NCI-H748 (cell line): Measurements from ENCODE around the gene IDI2.
A peak's percentile ranks its signal among the peaks of the same experiment; 100 is the strongest.
"Not testable (repeated sequence)": the region's sequence is repeated elsewhere in the genome, so short reads cannot be mapped to it uniquely, and the experiment has no call there.

Source experiments
- DNase-seq: peaks from one replicate; lab custom pipeline; 2025; ENCODE audit not compliant: unreplicated experiment; lab: John Stamatoyannopoulos, UW

IDI2 gene

DNA sequence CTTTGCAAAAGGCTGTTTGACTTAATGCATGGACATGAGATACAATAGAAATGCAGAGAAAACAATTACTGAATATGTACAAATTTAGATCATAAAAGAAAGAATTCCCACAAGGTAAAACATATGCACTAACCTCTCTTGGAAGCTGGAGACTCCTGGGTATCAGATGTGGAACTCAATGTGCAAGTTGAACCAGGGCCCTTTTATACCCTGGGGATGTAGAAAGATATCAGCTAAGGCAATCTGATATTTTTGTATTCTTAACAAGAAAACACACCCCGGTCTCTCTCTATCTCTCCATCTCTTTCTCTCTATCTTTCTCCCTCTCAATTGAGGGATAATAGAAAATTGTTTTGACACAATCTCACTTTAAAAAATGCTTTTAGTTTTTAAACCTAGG, at the start of gene IDI2:
TSS of gene IDI2 (minus strand) at position 177 of the 400 bp plus-strand sequence. CDS start 1,136 bp downstream, outside the sequence.
- DNase-seq = no peak

DNA sequence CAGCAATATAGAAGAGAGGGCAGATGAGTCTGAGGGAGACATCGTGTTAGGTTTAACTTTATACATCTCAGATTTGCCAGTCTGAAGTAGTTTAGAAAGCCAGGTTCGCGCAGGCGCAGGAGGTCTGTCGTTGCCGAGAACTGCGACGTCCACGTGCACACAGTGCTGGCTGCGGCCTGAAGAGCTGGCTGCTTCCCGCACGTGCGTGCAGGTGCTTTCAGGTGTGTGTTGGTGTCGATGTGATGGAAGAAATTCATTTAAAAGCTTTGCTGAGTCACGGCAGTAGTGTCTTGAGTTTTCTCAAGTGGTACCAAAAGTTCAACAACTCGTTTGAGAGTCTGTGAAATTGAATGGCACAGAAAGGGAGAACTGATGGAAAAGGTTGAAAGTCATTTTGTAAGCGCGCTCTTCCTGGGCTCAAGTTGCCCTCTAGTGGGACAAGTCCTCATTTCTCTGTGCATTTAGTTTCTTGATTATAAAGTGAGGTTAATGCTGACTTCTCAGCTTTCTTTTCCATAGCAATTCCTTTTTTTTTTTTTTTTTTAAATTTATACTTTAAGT, 49.2 kb upstream of the IDI2 start:
- DNase-seq = no peak

DNA sequence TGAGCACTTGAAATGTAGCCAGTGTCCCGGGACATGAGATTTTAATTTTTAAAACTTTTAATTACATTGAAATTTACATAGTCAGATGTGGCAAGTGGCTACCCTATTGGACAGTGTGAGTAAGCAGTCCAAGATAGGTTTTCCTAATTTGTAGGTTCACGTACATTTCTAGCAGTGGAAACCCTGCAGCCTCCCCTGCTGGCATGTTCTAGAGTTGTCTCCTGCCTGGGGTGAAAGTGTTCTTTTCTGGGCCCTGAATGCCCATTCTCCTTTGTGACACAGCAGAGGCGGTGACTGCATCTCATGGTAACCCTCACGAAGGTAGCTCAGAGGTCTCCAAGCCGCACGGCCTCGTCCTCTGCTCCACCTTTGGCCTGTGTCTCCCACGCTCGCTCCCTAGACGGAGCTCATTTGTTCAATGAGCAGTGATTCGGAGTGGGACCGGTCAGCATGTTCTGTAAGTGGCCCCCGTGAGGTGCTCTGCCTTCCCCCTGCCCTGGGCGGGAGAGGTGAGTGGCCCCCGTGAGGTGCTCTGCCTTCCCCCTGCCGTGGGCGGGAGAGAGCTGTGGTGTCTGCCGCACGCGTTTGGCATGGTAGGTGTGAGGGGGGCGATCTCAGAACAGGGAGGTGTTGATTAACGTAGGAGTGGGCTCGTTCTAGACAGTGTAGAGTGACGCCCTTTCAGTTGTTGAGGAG, 48.5 kb upstream of the IDI2 start:
- no peak for DNase-seq

DNA sequence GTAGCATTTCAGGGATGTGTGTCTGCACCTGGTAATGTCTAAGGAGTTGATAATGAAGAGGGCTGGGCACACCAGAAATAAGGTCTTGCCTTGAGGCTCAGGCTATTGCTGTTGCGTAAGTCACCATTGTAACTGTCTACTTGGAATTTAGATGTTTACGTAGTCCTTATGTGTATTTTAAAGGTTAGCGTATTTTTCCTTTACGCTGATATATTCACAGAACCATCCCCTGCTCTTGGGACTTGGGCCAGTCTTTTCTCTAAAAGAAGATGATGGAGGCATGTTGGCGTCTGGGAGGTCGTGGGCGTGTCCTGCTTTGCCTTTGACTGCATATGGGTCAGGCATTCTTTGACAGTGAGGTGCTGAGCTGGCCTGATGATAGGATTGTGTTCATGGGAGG, 45.3 kb upstream of the IDI2 start:
- DNase-seq = no peak

DNA sequence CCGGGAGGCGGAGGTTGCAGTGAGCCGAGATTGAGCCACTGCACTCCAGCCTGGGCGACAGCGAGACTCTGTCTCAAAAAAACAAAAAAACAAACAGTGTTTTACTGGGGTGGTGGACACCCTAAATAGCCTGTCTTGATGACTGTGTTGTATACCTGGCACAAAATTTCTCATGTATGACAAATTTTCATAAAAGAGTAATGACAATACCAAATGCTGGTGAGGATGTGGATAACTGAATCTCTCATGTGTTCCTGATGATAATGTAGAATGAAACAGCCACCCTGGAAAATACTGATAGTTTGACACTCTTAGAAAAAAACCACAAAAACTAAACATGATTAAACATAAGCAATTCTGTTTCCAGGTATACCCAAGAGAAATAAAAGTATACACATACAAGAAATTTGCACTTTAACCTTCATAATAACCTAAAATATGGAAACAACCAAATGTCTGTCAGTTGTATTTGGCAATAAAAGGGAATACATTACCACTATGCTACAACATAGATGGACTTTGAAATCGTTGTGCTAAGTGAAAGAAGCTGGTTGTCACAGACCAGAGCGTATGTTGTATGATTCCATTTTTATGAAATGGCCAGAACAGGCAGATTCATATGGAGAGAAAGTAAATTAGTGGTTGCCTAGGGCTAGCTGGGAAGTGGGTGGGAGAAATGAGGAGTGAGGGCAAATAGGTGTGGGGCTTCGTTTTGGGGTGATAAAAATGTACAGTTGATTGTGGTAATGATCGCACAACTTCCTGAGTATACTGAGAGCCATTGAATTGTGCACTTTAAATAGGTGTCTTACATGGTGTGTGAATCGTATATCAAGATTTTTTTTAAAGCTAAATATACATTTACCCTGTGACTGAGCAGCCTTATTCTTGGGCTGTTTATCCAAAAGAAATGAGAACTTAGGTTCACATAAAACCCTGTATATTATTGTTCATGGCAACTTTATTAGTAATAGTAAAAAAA, 43.0 kb upstream of the IDI2 start:
- no peak for DNase-seq

DNA sequence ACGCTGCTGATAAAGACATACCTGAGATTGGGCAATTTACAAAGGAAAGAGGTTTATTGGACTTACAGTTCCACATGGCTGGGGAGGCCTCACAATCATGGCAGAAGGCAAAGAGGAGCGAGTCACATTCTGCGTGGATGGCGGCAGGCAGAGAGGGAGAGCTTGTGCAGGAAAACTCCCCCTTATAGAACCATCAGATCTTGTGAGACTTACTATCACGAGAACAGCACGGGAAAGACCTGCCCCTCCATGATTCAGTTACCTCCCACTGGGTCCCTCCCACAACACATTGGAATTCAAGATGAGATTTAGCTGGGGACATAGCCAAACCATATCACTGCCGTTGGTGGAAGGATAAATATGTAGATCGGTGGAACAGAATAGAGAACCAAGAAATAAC, 41.1 kb upstream of the IDI2 start:
- DNase-seq = not testable (repeated sequence)

DNA sequence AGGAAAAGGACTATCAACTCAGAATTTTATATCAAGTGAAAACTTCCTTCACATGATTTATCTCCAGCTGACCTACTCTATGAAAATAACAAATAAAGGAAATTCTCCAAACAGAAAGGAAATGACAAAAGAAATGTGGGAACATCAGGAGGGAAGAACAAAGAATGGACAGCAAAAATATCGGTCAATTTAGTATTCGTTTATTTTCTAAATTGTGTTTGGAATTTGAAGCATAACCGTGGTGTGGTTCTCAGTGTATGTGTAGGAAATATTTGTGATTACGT, 39.2 kb upstream of the IDI2 start:
- DNase-seq = no peak

DNA sequence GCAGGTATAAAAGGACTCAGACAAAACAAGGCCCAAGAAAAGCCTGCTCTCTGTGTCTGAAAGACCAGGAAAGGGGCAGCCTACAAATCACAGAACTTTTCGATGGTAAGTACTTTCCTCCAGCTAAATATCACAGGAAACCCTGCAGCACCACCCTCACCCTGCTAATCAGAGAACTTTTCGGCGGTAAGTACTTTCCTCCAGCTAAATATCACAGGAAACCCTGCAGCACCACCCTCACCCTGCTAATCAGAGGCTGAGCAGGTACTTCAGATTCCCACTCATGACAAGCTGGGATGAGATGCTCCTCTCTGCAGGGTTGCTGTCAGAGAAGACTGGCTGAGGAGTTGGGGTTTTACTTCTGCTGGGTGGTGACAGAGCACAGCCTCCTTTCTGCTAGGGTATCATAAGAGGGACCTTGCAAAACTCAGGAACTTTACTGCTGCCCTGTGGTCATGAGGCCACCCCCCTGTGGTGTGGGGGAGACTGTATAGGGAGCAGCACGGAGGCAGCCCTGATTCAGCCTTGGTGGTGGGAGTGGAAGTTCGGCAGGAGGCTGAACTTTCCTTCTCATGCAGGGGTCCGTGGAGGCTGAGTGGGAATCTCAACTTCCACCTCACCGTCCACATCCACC, 37.7 kb upstream of the IDI2 start:
- DNase-seq = no peak

DNA sequence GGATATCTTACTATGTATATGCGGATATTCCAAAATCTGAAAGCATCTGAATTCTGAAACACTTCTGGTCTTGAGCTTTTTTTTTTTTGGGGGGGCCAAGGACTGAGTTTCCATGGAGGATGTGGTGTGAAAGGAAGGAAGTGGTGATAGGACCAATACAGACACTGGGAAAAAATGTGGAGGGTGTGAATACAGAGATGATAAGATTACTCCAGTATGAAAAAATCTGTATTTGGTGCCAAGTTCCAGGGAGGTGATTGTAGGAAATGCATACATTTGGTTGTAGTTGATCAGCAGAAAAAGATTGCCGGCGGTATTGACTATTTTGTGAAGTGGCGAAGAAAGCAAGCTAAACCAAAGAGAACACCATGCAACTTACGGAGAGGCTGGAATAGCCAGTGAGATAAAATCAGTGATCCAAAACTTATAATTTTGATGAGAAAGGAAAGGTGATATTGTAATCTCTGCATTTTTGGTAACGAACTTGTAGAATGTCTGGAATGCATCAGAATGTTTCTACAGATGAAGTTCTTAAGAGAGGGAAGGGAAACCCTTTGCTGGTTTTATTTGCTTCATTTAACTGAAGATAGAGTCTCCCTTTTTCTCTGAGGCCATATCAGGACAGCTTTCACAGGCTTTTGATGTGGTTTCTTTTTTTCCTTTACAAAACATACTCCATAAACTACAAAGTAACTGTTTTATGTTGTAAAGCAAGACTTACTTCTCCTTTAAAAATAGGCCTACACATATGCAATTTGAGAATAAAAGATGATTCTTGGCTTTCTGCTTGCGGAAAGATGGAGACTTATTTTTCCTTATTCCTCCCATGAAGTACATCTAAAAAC, 36.5 kb upstream of the IDI2 start:
- no peak for DNase-seq

DNA sequence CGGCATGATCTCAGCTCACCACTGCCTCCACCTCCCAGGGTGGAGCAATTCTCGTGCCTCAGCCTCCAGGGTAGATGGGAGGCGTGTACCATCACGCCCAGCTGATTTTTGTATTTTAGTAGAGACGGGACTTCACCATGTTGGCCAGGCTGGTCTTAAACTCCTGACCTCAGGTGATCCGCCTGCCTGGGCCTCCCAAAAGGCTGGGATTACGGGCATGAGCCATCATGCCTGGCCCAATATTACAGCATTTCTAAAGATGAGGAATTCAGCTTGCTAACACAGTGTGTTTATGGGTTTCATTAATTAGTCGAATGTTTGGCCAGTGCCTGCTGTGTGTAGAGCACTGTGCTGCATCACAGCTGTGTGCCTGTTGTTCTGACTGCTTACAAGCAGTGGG, 34.2 kb upstream of the IDI2 start:
- DNase-seq = no peak

DNA sequence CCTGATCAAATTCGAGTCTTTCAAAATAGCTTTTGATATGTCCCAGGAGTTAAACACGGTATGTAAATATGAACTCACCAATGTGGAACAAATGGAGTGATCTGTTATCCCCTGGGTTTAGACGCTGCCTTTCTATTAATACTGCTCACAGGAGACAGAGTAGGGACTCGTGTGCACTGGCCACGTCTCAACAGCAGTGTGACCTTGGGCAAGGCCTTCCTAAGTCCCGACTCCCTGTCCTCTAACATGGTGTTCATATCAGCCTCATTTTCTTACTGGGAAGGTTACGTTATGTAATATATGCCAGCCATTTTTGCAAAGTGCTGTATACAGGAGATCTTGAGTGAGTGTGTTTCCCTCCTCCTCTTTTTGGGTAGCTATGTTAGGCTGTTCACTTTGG, 32.4 kb upstream of the IDI2 start:
- DNase-seq = no peak

DNA sequence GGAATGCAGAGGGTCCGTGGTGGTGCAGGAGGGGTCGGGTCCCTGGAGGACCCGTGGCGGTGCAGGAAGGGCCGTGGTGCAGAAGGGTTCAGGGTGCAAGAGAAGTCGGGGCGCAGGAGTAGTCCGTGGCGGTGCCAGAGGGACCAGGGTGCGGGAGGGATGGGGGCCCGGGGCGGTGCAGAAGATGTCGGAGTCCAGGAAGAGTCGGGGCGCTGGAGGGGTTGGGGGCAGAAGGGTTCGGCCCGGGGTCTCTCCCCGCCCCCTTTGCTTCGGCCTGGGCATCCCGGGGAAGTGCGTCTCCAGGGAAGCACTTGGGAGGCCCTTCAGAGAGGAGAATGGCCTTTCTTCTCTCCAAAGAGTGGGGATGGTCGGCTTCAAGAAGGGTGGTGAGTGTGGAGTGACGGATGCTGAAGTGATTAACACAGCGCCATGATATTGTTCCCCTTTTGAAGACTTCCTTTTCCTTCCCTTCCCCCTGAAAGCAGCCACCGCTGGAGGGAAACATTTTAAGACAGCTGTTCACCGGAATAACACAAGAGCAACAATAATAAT, 31.5 kb upstream of the IDI2 start:
- no peak for DNase-seq

DNA sequence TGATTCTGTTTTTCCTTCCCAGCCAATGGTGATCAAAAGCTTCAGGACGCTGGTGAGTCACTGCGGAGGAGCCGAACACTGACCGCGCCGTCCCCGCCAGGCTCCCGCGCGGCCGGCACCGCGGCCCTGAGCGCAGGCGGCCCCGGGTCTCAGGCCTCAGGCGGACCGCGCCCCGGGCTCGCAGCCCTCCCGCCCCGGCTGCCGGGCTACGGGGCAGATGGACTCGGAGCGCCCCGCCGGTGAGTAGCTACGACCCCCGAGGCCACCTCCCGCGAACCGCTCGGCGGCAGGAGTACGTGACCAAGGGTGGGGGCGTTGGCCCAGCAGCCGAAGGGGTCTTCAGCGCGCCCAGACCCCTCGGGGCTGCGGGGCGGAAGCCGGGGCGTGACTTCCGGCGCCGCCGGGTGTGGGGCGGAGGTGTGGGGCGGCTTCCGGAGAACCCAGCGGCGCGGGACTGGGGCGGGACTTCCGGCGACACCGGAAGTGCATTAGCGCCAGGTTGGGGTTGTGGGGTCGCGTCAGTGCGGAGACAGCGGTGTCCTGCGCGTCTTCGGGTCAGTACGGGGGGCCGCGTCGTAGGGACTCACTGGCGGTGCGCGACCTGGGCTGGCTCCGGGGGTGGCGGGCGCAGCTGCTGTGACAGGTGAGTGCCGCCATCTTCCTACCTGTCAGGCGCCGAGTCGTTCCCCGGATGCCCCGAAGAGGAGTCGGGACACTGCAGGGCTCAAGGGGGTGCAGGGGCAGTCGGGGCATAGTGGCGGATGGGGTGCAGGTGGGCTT, 30.9 kb upstream of the IDI2 start, which contains the start of gene WDR37:
TSS of gene WDR37 (plus strand) at position 60 of the 780 bp plus-strand sequence. CDS start 15,771 bp downstream, outside the sequence.
- DNase-seq = peak; percentile 81

DNA sequence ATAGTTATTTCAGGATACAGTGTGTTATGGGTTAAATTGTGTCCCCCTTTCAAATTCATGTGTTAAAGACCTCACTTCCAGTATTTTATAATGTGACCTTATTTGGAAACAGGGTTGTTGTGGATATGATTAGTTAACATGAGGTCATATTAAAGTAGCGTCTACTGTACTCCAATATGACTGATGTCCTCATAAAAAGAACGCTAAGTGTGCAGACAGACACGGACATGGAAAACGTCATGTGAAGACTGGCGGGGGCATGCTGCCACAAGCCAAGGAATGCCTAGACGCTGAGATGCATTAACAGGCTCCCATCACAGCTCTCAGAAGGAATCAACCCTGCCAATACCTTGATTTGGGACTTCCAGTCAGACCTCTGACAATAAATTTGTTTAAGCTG, 29.0 kb upstream of the IDI2 start:
- DNase-seq = no peak

DNA sequence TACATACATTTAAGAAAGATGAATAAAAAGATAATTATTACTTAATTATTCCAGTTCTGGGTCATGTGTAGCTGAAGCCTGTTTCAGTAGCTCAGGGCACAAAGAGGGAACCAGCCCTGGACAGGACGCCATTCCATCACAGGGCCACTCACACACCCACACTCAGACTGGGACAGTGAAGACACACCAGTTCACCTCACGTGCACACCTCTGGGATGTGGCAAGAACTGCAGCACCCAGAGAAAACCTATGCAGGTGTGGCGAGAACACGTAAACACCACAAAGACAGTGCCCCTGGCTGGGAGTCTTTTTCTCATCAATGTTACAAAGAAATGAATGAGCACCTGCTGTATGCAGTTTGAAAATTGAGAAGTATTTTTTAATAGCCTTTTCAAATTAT, 24.9 kb upstream of the IDI2 start:
- peak; percentile 16 for DNase-seq

DNA sequence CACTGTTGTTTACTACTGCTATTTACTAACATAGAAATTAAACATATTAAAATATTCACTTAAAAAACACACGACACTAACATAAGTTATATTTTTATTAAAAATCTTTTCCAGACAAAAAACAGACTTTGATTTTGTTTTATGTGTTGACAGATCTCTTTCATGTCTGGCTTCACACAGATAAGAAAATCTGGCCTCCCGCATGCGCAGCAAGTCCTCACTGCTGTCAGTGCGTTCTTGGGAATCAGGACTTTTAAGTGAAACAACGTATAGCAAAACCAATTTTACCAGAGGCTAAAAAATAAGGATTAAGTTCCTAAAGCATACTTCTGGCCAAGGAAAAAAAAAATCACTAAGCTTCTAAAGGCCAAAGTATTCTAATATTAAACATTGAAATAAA, 24.5 kb upstream of the IDI2 start:
- peak; percentile 8 for DNase-seq

DNA sequence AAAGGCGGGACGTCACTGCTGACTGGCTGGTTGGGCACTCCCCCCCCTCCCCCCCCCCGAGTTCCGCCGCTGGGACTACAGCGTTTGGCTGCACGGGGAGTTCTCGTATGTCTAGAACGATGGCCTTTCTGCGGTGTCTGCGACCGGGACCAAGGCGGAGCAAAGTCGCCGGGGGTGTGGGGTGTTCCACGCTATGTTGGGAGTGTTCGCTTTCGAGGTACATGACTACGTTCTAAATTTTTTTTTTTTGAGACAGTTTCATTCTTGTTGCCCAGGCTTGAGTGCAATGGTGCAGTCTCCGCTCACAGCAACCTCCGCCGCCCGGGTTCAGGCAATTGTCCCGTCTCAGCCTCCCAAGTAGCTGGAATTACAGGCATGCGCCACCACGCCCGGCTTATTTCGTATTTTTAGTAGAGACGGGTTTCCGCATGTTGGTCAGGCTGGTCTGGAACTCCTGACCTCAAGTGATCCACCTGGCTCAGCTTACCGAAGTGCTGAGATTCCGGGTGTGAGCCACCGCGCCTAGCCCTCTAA, 23.8 kb upstream of the IDI2 start:
- DNase-seq = no peak

DNA sequence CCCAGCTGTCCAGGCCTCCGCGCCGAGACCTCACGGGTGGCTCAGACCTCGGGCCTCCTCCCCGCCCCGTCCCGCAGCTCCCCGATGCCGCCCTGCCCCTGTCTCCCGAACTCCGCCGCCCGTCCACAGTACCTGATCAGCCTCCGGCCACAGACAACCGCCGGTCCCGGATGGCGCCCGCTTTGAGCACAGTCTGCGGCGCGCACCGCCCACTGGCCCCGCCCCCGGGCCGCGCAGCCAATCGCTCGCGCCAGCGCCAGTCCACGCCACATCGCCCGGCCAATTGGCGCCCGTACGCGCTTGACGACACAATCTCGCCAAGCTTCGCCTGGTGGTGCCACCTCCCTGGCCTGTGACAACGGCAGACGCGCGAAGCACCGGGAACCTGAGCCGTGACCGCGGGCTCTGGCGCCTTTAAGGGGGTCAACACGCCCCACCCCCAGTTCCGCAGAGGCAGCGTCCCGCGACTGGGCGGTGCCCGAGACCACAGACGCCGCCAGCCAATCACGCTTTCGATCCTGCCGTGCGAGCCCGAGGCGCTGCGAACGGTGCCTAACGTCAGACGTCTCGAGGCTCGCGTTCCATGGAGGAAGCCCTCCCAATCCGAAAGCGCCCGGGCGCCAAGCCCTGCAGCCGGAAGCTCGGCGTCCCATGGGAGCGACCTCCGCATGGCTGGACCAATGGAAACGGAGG, 23.2 kb upstream of the IDI2 start, which contains the start of gene IDI1:
TSS of gene IDI1 (minus strand) at position 388 of the 693 bp plus-strand sequence. CDS start at position 272, 116 bp downstream.
- peak; percentile 99 for DNase-seq

DNA sequence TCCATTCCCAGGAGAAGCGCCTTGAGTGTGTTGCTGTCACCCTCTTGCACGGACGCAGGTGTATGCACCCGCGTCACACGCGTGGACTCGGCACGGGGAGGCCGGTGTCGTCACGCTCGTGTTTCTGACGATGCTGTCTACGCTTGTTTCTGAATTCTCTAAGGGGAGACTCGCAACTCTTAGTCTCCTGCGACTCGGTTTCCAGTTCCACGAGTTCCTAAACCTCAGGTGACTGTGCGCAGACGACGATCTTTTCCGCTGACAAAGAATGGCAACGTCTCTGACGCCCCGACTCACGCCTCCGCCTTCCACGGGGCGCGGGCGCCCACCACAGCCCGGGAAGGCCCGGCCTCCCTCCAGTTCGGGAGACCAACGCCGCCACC, 22.7 kb upstream of the IDI2 start:
- peak; percentile 61 for DNase-seq
